Measurements from ENCODE around the gene SCGB1D2. TPM values are rescaled to one million over a fixed set of nuclear protein-coding genes. Genes with fewer than 3 reads are reported as not detected.

The SCGB1D2 gene
- total RNA-seq, 1 donor from 2014 or later = not detected

GRCh38 chr11:62267050-62267449, 25.0 kb downstream of the SCGB1D2 start:
- Mint-ChIP-seq H3K9me3 (ENCODE audit: unreplicated experiment) (no peaks in the 10 kb centered on the region), H3K4me3 (ENCODE audit: unreplicated experiment) (no peak overlapping the region), H3K27ac (ENCODE audit: unreplicated experiment) (no peak overlapping the region), H3K27me3 (ENCODE audit: unreplicated experiment) (peaks cover 45% of the 10 kb centered on the region), H3K36me3 (ENCODE audit: unreplicated experiment) (no peaks in the 10 kb centered on the region), H3K4me1 (ENCODE audit: unreplicated experiment) (no peaks in the 10 kb centered on the region)
- no peak for DNase-seq (ENCODE audit: extremely low spot score, unreplicated experiment)
- no peak for TF ChIP-seq CTCF (IDR thresholded peaks at IDR 0.05)

- Mint-ChIP-seq H3K27me3 (ENCODE audit: unreplicated experiment) (peaks cover 51% of the 10 kb centered on the region), H3K36me3 (ENCODE audit: unreplicated experiment) (no peaks in the 10 kb centered on the region), H3K27ac (ENCODE audit: unreplicated experiment) (no peak overlapping the region), H3K4me1 (ENCODE audit: unreplicated experiment) (no peaks in the 10 kb centered on the region), H3K9me3 (ENCODE audit: unreplicated experiment) (no peaks in the 10 kb centered on the region), H3K4me3 (ENCODE audit: unreplicated experiment) (no peak overlapping the region)
- DNase-seq (ENCODE audit: extremely low spot score, unreplicated experiment) = no peak
- TF ChIP-seq CTCF (IDR thresholded peaks at IDR 0.05) = no peak
Measured at GRCh38 chr11:62267576-62267975, 25.5 kb downstream of the SCGB1D2 start.

DNA sequence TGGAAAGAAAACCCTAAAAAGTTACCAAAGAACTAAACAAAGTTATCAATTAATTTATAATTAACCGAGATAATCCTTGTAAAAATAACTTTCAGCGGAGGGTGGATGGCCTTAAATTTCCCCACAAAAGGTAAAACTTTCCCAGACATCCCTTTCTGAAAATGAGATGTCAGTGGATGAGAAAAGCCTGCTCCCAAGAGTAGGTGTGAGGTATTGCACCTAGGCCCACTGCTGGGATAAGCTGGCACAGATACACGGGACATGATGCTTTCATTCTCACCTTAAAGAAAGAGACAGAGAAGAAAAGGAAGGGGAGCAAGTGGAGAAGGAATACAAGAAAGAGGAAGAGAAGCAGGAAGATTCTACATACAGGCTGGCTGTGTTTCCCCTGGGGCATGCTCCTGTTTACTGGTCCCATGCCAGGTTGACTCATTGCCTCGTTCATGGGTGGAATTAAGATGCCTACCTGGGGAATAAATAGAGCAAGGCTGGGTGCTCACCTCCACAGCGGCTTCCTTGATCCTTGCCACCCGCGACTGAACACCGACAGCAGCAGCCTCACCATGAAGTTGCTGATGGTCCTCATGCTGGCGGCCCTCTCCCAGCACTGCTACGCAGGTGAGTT, 27.7 kb downstream of the SCGB1D2 start, which contains the start of gene SCGB2A2:
TSS of gene SCGB2A2 (plus strand) at position 505 of the 625 bp plus-strand sequence. CDS start at position 564, 59 bp downstream.
- DNase-seq (ENCODE audit: extremely low spot score, unreplicated experiment) = no peak
- no peak within 1 kb of the TSS for H3K27ac Mint-ChIP-seq (ENCODE audit: unreplicated experiment)
- peaks cover 36% of the 10 kb centered on the region for H3K27me3 Mint-ChIP-seq (ENCODE audit: unreplicated experiment)
- TF ChIP-seq CTCF (IDR thresholded peaks at IDR 0.05) = no peak
- no peaks in the 10 kb centered on the region for H3K36me3 Mint-ChIP-seq (ENCODE audit: unreplicated experiment)
- no peak within 1 kb of the TSS for H3K4me3 Mint-ChIP-seq (ENCODE audit: unreplicated experiment)
- H3K9me3 Mint-ChIP-seq (ENCODE audit: unreplicated experiment) = no peaks in the 10 kb centered on the region
- no peaks in the 10 kb centered on the region for H3K4me1 Mint-ChIP-seq (ENCODE audit: unreplicated experiment)

- H3K27me3 Mint-ChIP-seq (ENCODE audit: unreplicated experiment) = peaks cover 37% of the 10 kb centered on the region
- no peak for TF ChIP-seq CTCF (IDR thresholded peaks at IDR 0.05)
- no peak overlapping the region for H3K4me3 Mint-ChIP-seq (ENCODE audit: unreplicated experiment)
- H3K36me3 Mint-ChIP-seq (ENCODE audit: unreplicated experiment) = no peaks in the 10 kb centered on the region
- H3K27ac Mint-ChIP-seq (ENCODE audit: unreplicated experiment) = no peak overlapping the region
- no peaks in the 10 kb centered on the region for H3K4me1 Mint-ChIP-seq (ENCODE audit: unreplicated experiment)
- no peaks in the 10 kb centered on the region for H3K9me3 Mint-ChIP-seq (ENCODE audit: unreplicated experiment)
- no peak for DNase-seq (ENCODE audit: extremely low spot score, unreplicated experiment)
Measured at GRCh38 chr11:62273284-62273683, 31.2 kb downstream of the SCGB1D2 start.

GRCh38 chr11:62273789-62274275, 31.8 kb downstream of the SCGB1D2 start:
- no peak overlapping the region for H3K27ac Mint-ChIP-seq (ENCODE audit: unreplicated experiment)
- no peak for DNase-seq (ENCODE audit: extremely low spot score, unreplicated experiment)
- H3K27me3 Mint-ChIP-seq (ENCODE audit: unreplicated experiment) = peaks cover 37% of the 10 kb centered on the region
- H3K36me3 Mint-ChIP-seq (ENCODE audit: unreplicated experiment) = no peaks in the 10 kb centered on the region
- no peak for TF ChIP-seq CTCF (IDR thresholded peaks at IDR 0.05)
- H3K4me3 Mint-ChIP-seq (ENCODE audit: unreplicated experiment) = no peak overlapping the region
- H3K9me3 Mint-ChIP-seq (ENCODE audit: unreplicated experiment) = no peaks in the 10 kb centered on the region
- no peaks in the 10 kb centered on the region for H3K4me1 Mint-ChIP-seq (ENCODE audit: unreplicated experiment)

Measured in osteocyte (in vitro differentiated cells).